Fibroblast of lung (primary cell): Measurements from ENCODE around the gene FNDC8. TPM values are rescaled to one million over a fixed set of nuclear protein-coding genes. Genes with fewer than 3 reads are reported as not detected.

Experiments used
- DNase-seq, 2 donors: peaks; one replicate each; pipeline versions ENCODE4 v3.0.0 to v3.0.0-alpha.2; 2010; ENCODE audit warnings: low read depth in 2 of 2
- H2AFZ ChIP-seq: 2 replicates; pipeline ENCODE4 v1.5.1; 2012; ENCODE audit warnings: low read length, control low read depth, inconsistent platforms
- H3K27ac ChIP-seq: 2 replicates; pipeline ENCODE4 v1.5.1; 2011; ENCODE audit warnings: low read length, control low read depth; ENCODE audit not compliant: insufficient read depth
- H3K27me3 ChIP-seq: 2 replicates; pipeline ENCODE4 v1.5.1; 2011; ENCODE audit warnings: mild to moderate bottlenecking, low read length; ENCODE audit not compliant: control insufficient read depth, insufficient read depth
- H3K36me3 ChIP-seq: 2 replicates; pipeline ENCODE4 v1.5.1; 2011; ENCODE audit warnings: low read length; ENCODE audit not compliant: control insufficient read depth, insufficient read depth
- H3K4me1 ChIP-seq: 2 replicates; pipeline ENCODE4 v1.5.1; 2011; ENCODE audit warnings: low read length; ENCODE audit not compliant: control insufficient read depth, insufficient read depth; ENCODE audit errors: extremely low read depth
- H3K4me2 ChIP-seq: 2 replicates; pipeline ENCODE4 v1.5.1; 2011; ENCODE audit warnings: low read length, control low read depth; ENCODE audit not compliant: insufficient read depth; ENCODE audit errors: extremely low read depth
- H3K4me3 ChIP-seq, 4 experiments: fragments of 200-600 bp in 1 of 4; sonication (generic) in 1 of 4; replicated peaks in 1 of 4; 2 replicates each; pipeline ENCODE4 v1.5.1; 2011 to 2016; ENCODE audit warnings: low read length in 4 of 4, low read depth in 3 of 4, mild to moderate bottlenecking in 3 of 4, control low read depth in 2 of 4, inconsistent platforms in 1 of 4, mixed read lengths in 1 of 4; ENCODE audit not compliant: insufficient read depth in 1 of 4; ENCODE audit errors: control extremely low read depth in 1 of 4
- H3K79me2 ChIP-seq: 2 replicates; pipeline ENCODE4 v1.5.1; 2012; ENCODE audit warnings: mild to moderate bottlenecking, low read length, inconsistent platforms; ENCODE audit not compliant: control insufficient read depth, insufficient read depth
- H3K9ac ChIP-seq: 2 replicates; pipeline ENCODE4 v1.5.1; 2011; ENCODE audit warnings: mild to moderate bottlenecking, low read length, control low read depth; ENCODE audit not compliant: insufficient read depth
- H3K9me3 ChIP-seq: 2 replicates; pipeline ENCODE4 v1.5.1; 2012; ENCODE audit warnings: low read depth, low read length; ENCODE audit not compliant: control insufficient read depth, insufficient read depth
- H4K20me1 ChIP-seq: 2 replicates; pipeline ENCODE4 v1.5.1; 2011; ENCODE audit warnings: low read length; ENCODE audit not compliant: control insufficient read depth, insufficient read depth; ENCODE audit errors: extremely low read depth
- CTCF ChIP-seq, 2 donors: IDR thresholded peaks in 1 of 2; conservative IDR thresholded peaks in 1 of 2; 1 replicate in 1 of 2; 2 replicates in 1 of 2; pipeline ENCODE4 v1.5.1; 2011 to 2012; ENCODE audit warnings: low read length in 2 of 2, control low read depth in 1 of 2, inconsistent platforms in 1 of 2, low read depth in 1 of 2, mild to moderate bottlenecking in 1 of 2
- EZH2 ChIP-seq: IDR thresholded peaks from 2 replicates; pipeline ENCODE4 v1.5.1; 2012; ENCODE audit warnings: low read length, control low read depth, mild to moderate bottlenecking; ENCODE audit errors: missing control alignments
- polyA plus RNA-seq, 2 donors: library from polyadenylated mRNA; depleted of rRNA in 1 of 2; stranded (reverse) in 1 of 2; unstranded in 1 of 2; fragments of >200 nt; gene quantifications; 2 replicates each; pipeline ENCODE4 v1.2.1, GENCODE V29; 2011 to 2012; ENCODE audit warnings: missing spikeins in 1 of 2
- total RNA-seq: library from RNA; depleted of rRNA; stranded (reverse); fragments of >200 nt; gene quantifications from 2 replicates; pipeline ENCODE4 v1.2.1, GENCODE V29; 2014

The FNDC8 gene
- total and polyA plus RNA-seq, 2 donors (not counting 1 experiment from before 2014, with no cell fraction given), result not detected

- Histone ChIP-seq H3K9ac (peak overlapping the region; percentile 23), H4K20me1 (no peaks in the 10 kb centered on the region), H3K4me3 (peak overlapping the region in 1 of 4 experiments; percentile 2), H3K36me3 (peaks cover 13% of the 10 kb centered on the region), H3K27me3 (no peaks in the 10 kb centered on the region), H3K4me1 (peaks cover 24% of the 10 kb centered on the region), H3K27ac (peak overlapping the region; percentile 79), H3K79me2 (no peaks in the 10 kb centered on the region), H3K9me3 (no peaks in the 10 kb centered on the region), H2AFZ (peak overlapping the region; percentile 46), H3K4me2 (peak overlapping the region; percentile 71)
- peak in 1 of 2 donors; percentile 99 for DNase-seq
- no peak for TF ChIP-seq EZH2
- no peak for TF ChIP-seq CTCF (conservative IDR thresholded peaks at IDR 0.05 in 1 of 2, IDR thresholded peaks at IDR 0.05 in 1 of 2; ENCODE audit: low read depth in 1 of 2, low read length in 2 of 2)
Observed at GRCh38 chr17:35127751-35128514, 6.5 kb downstream of the FNDC8 start.

GRCh38 chr17:35129154-35129972, 7.9 kb downstream of the FNDC8 start:
- no peaks in the 10 kb centered on the region for H3K79me2 ChIP-seq
- peaks cover 18% of the 10 kb centered on the region for H3K36me3 ChIP-seq
- H3K4me1 ChIP-seq, result peaks cover 24% of the 10 kb centered on the region
- TF ChIP-seq CTCF (conservative IDR thresholded peaks at IDR 0.05 in 1 of 2, IDR thresholded peaks at IDR 0.05 in 1 of 2; ENCODE audit: low read depth in 1 of 2, low read length in 2 of 2), result no peak
- no peak for TF ChIP-seq EZH2
- no peak overlapping the region for H3K4me3 ChIP-seq
- no peaks in the 10 kb centered on the region for H4K20me1 ChIP-seq
- no peaks in the 10 kb centered on the region for H3K27me3 ChIP-seq
- peak overlapping the region; percentile 79 for H3K27ac ChIP-seq
- no peak overlapping the region for H3K9ac ChIP-seq
- no peaks in the 10 kb centered on the region for H3K9me3 ChIP-seq
- peak in 1 of 2 donors; percentile 70 for DNase-seq
- H2AFZ ChIP-seq, result no peak overlapping the region
- no peak overlapping the region for H3K4me2 ChIP-seq

GRCh38 chr17:35129973-35130351, 8.5 kb downstream of the FNDC8 start:
- no peak for TF ChIP-seq CTCF (conservative IDR thresholded peaks at IDR 0.05 in 1 of 2, IDR thresholded peaks at IDR 0.05 in 1 of 2; ENCODE audit: low read depth in 1 of 2, low read length in 2 of 2)
- TF ChIP-seq EZH2, result no peak
- peak; percentile 36 to 38 for DNase-seq
- Histone ChIP-seq H4K20me1 (no peaks in the 10 kb centered on the region), H3K4me2 (no peak overlapping the region), H3K27me3 (no peaks in the 10 kb centered on the region), H3K9ac (no peak overlapping the region), H3K4me3 (no peak overlapping the region), H3K79me2 (no peaks in the 10 kb centered on the region), H3K27ac (no peak overlapping the region), H3K36me3 (peaks cover 21% of the 10 kb centered on the region), H3K9me3 (no peaks in the 10 kb centered on the region), H2AFZ (no peak overlapping the region), H3K4me1 (peaks cover 24% of the 10 kb centered on the region)
